Measurements from ENCODE around the gene WFIKKN2. TPM values are rescaled to one million over a fixed set of nuclear protein-coding genes. Genes with fewer than 3 reads are reported as not detected.

WFIKKN2 gene
- total RNA-seq, 1 donor = under 0.01 TPM

DNA sequence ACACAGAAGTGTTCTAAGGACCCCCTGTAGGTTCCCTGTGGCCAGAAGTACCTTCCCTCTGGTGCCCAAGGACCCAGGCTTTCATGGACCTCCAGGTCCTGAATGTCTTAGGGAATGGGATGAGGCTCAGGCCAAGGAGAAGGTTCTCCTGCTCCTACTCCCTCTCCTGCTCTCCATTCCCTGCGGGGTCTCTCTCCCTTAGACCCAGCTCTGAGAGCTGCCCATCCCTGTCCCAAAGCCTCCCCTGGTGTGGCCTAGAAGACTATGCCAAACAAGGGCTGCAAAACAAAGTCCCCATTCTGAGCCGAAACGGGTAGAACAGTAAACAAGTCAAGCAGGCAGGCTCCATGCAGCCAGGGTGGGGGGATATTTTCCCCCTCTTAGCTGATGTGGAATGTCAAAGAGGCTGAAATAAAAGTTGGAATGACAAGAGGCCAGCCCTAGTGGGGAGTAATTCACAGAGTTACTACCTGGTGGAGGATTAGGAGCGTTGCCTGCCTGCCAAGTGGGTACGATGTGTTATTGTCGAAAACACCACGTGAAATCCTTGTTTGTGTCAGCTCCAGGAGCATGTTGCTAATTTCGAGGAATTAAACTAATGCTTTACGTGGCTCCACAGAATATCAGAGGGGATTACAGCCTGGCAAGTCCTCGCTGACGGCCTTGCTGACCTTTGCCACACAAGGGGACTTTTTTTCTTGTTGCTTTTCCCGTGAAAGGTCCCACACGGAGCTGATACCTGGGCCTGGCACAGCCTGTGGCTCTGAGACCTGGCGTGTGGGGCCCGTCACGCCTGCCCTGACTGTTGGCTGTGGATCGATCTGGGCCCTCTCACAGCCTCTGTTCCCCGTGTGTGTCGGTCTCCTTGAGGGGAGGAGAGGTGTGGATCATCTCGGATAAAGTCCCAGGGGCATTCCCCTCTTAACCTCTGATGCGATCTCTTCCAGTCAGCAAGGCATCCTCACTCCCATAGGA, 2.9 kb downstream of the WFIKKN2 start:
- no peaks in the 10 kb centered on the region for H3K9me3 ChIP-seq (ENCODE audit: low read depth, low read length)
- H3K27me3 ChIP-seq (ENCODE audit: insufficient read depth, low read length) = no peaks in the 10 kb centered on the region
- no peak overlapping the region for H3K4me3 ChIP-seq (ENCODE audit: insufficient read depth, low read length)
- H2AFZ ChIP-seq (ENCODE audit: low read length) = no peak overlapping the region
- TF ChIP-seq, protein P1, sequence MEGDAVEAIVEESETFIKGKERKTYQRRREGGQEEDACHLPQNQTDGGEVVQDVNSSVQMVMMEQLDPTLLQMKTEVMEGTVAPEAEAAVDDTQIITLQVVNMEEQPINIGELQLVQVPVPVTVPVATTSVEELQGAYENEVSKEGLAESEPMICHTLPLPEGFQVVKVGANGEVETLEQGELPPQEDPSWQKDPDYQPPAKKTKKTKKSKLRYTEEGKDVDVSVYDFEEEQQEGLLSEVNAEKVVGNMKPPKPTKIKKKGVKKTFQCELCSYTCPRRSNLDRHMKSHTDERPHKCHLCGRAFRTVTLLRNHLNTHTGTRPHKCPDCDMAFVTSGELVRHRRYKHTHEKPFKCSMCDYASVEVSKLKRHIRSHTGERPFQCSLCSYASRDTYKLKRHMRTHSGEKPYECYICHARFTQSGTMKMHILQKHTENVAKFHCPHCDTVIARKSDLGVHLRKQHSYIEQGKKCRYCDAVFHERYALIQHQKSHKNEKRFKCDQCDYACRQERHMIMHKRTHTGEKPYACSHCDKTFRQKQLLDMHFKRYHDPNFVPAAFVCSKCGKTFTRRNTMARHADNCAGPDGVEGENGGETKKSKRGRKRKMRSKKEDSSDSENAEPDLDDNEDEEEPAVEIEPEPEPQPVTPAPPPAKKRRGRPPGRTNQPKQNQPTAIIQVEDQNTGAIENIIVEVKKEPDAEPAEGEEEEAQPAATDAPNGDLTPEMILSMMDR (IDR thresholded peaks at IDR 0.05; ENCODE audit: extremely low read depth, low read depth, low read length) = no peak
- H3K4me2 ChIP-seq (ENCODE audit: insufficient read depth, low read length) = no peak overlapping the region
- H4K20me1 ChIP-seq (ENCODE audit: insufficient read depth, low read length) = no peaks in the 10 kb centered on the region
- no peaks in the 10 kb centered on the region for H3K36me3 ChIP-seq (ENCODE audit: insufficient read depth, low read length)
- peak; percentile 62 for DNase-seq (ENCODE audit: insufficient read length, low spot score, missing footprints)
- no peaks in the 10 kb centered on the region for H3K79me2 ChIP-seq (ENCODE audit: insufficient read depth, low read length)
- peaks cover 3% of the 10 kb centered on the region for H3K4me1 ChIP-seq (ENCODE audit: insufficient read depth, low read length)
- no peak overlapping the region for H3K27ac ChIP-seq (ENCODE audit: low read depth, low read length)

DNA sequence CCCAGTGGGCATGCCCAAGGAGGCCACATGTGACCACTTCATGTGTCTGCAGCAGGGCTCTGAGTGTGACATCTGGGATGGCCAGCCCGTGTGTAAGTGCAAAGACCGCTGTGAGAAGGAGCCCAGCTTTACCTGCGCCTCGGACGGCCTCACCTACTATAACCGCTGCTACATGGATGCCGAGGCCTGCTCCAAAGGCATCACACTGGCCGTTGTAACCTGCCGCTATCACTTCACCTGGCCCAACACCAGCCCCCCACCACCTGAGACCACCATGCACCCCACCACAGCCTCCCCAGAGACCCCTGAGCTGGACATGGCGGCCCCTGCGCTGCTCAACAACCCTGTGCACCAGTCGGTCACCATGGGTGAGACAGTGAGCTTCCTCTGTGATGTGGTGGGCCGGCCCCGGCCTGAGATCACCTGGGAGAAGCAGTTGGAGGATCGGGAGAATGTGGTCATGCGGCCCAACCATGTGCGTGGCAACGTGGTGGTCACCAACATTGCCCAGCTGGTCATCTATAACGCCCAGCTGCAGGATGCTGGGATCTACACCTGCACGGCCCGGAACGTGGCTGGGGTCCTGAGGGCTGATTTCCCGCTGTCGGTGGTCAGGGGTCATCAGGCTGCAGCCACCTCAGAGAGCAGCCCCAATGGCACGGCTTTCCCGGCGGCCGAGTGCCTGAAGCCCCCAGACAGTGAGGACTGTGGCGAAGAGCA, 4.4 kb downstream of the WFIKKN2 start:
- DNase-seq (ENCODE audit: insufficient read length, low spot score, missing footprints) = peak; percentile 66
- H3K4me3 ChIP-seq (ENCODE audit: insufficient read depth, low read length) = no peak overlapping the region
- no peak overlapping the region for H2AFZ ChIP-seq (ENCODE audit: low read length)

DNA sequence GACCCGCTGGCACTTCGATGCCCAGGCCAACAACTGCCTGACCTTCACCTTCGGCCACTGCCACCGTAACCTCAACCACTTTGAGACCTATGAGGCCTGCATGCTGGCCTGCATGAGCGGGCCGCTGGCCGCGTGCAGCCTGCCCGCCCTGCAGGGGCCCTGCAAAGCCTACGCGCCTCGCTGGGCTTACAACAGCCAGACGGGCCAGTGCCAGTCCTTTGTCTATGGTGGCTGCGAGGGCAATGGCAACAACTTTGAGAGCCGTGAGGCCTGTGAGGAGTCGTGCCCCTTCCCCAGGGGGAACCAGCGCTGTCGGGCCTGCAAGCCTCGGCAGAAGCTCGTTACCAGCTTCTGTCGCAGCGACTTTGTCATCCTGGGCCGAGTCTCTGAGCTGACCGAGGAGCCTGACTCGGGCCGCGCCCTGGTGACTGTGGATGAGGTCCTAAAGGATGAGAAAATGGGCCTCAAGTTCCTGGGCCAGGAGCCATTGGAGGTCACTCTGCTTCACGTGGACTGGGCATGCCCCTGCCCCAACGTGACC, 5.0 kb downstream of the WFIKKN2 start:
- no peaks in the 10 kb centered on the region for H3K9me3 ChIP-seq (ENCODE audit: low read depth, low read length)
- TF ChIP-seq, protein P1 (IDR thresholded peaks at IDR 0.05; ENCODE audit: extremely low read depth, low read depth, low read length) = no peak
- no peaks in the 10 kb centered on the region for H3K79me2 ChIP-seq (ENCODE audit: insufficient read depth, low read length)
- H3K36me3 ChIP-seq (ENCODE audit: insufficient read depth, low read length) = no peaks in the 10 kb centered on the region
- no peaks in the 10 kb centered on the region for H3K27me3 ChIP-seq (ENCODE audit: insufficient read depth, low read length)
- no peak overlapping the region for H3K4me2 ChIP-seq (ENCODE audit: insufficient read depth, low read length)
- H3K27ac ChIP-seq (ENCODE audit: low read depth, low read length) = no peak overlapping the region
- H3K4me1 ChIP-seq (ENCODE audit: insufficient read depth, low read length) = peaks cover 6% of the 10 kb centered on the region
- DNase-seq (ENCODE audit: insufficient read length, low spot score, missing footprints) = peak; percentile 14
- no peaks in the 10 kb centered on the region for H4K20me1 ChIP-seq (ENCODE audit: insufficient read depth, low read length)
- H2AFZ ChIP-seq (ENCODE audit: low read length) = no peak overlapping the region
- H3K4me3 ChIP-seq (ENCODE audit: insufficient read depth, low read length) = no peak overlapping the region

More for the DNA sequence above, 4.4 kb downstream of the WFIKKN2 start:
- Histone ChIP-seq H3K27me3 (ENCODE audit: insufficient read depth, low read length) (no peaks in the 10 kb centered on the region), H3K4me1 (ENCODE audit: insufficient read depth, low read length) (no peaks in the 10 kb centered on the region), H3K79me2 (ENCODE audit: insufficient read depth, low read length) (no peaks in the 10 kb centered on the region), H3K36me3 (ENCODE audit: insufficient read depth, low read length) (no peaks in the 10 kb centered on the region), H3K9me3 (ENCODE audit: low read depth, low read length) (no peaks in the 10 kb centered on the region), H3K4me2 (ENCODE audit: insufficient read depth, low read length) (no peak overlapping the region), H3K27ac (ENCODE audit: low read depth, low read length) (no peak overlapping the region), H4K20me1 (ENCODE audit: insufficient read depth, low read length) (no peaks in the 10 kb centered on the region)
- TF ChIP-seq, protein P1 (IDR thresholded peaks at IDR 0.05; ENCODE audit: extremely low read depth, low read depth, low read length) = no peak

Data from osteoblast (primary cell).